Right ventricle myocardium inferior (tissue), 1 donor: Measurements from ENCODE around the gene SPTAN1. TPM values are rescaled to one million over a fixed set of nuclear protein-coding genes. Genes with fewer than 3 reads are reported as not detected.
"Not testable (repeated sequence)": the region's sequence is repeated elsewhere in the genome, so short reads cannot be mapped to it uniquely, and the experiment has no call there.

Source experiments
- ATAC-seq: fragments of 200-7000 bp; cut with Tn5 transposase; one replicate; pipeline ENCODE4 v1.9.1; 2020; ENCODE audit warnings: mild to moderate bottlenecking, moderate library complexity
- DNase-seq: peaks from one replicate; pipeline ENCODE4 v3.0.0; 2021; ENCODE audit errors: missing footprints
- intact Hi-C: fragments of 100-400 bp; cut with DNase I; formaldehyde crosslinking; loops from one replicate; pipeline ENCODE4 v1.11.0; 2022
- total RNA-seq: library from RNA; stranded (reverse); fragmentation: NEBNext Ultra II Directional; extraction: Animal tissue kit (Norgen Biotek cat#: 25700); gene quantifications from one replicate; pipeline ENCODE4 v1.2.1, GENCODE V29; 2021
- donor health status: DM: no; HTN: yes; CAD: no; lungs with severe emphysema.

The SPTAN1 gene
- total RNA-seq, 1 donor from 2014 or later = 247 TPM

DNA sequence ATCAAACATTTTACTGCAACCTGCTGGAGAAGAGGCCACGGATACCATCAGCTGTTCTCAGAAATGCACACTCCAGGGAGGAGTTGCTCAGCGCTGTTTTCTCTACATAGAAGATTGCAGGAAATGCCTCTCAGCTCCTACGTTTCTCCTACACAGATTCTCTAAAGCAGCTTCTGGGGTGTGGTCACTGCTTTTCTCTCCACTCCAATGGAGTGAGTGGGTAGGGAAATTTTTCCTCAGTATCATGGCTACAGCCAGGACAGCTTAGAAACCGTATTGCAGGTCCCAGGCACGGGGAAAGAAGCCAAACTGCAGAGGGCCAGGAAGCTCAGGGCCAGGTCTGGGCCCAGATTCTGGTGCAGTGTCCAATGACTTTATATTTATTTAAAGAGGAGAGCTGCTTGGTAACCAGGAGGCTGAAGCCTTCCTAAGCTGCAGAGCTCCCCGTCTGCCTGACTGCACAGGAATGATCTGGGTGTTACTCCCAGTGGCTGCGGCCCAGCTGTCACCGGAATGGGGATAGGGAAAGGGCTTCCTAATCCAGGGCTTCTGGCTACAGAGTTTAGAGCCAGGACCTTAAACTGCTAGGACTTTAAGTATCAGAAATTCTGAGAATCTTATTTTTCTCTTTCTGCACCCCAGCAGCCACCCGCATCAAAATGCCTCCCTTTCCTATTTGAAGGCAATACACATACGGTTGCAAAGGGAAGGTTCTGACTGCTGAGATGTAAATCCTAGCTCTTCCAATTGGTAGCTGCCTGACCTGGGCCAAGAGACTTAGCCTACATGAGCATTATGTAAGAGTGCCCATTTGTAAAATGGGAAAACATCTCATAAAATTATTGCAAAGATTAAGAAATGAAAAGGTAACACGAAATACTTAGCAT is 1.4 kb upstream of the SPTAN1 start:
- peak; percentile 25 for ATAC-seq

DNA sequence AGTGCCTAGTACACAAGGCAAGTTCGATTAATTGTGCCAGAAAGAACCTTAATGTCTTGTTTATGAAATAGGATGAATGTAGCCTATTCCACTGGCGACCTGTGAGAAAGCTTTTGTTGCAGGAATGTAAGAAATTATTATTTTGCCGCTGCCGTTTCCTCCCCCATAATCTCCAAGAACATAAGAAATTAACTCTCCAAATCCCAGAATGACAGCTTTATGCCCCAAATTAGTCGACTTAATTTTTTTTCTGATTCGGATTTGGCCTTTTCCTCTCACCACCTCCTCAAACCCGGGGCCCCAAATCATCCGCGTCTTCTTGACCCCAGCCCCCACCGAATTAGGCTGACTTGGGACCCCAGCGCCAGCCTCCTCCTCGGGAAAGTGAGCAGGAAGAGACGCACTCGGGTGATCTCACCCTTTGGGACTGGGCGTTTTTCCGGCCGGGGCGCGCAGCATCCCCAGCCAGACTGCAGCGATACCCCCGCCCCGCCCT is 682 bp upstream of the SPTAN1 start:
- intact Hi-C loops = loop anchor here (5.0 kb wide), 1 partner anchor 49 kb away; the partner anchor contains the start of gene GLE1
- no peak for ATAC-seq
- no peak for DNase-seq

More for the DNA sequence above, 1.4 kb upstream of the SPTAN1 start:
- intact Hi-C loops = loop anchor here (5.0 kb wide), 1 partner anchor 49 kb away; the partner anchor contains the start of gene GLE1
- DNase-seq = no peak

DNA sequence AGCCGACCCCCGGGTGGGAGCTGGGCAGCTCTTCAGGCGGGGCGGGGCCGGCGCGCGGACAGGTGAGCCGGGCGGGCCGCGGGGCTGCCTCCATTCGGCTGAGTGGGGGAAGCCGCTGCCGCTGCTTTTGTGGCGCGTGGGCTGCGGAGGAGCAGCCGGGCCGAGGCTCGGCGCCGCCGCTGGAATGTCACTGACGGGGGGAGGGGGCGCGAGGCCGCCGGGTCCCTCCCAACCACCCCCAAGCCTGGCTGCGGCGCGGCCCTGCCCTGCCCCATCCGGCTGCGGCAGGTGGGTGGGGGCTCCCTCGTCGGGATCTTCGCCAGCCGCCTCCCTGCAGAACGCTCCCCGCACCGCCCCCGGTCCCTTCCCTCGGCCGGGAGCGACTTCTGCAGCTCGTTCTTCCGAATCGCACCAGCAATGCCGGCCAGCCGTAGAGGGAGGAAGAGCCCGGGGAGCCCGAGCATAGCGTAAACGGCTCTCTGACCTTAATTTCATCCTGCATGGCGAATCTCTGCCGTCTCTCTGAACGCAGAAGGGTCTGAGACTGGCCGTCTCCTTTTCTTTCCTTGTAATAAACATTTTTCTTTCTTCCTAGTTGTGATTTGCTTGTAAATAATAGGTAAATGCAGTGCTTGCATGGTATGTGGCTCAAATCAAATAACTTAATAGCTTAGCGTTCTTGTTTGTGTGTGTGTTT is 505 bp downstream of the SPTAN1 start:
- DNase-seq = peak; percentile 82
- ATAC-seq = peak; percentile 16
- intact Hi-C loops = loop anchor here (5.0 kb wide), 1 partner anchor 51 kb away; the partner anchor contains the start of gene GLE1

DNA sequence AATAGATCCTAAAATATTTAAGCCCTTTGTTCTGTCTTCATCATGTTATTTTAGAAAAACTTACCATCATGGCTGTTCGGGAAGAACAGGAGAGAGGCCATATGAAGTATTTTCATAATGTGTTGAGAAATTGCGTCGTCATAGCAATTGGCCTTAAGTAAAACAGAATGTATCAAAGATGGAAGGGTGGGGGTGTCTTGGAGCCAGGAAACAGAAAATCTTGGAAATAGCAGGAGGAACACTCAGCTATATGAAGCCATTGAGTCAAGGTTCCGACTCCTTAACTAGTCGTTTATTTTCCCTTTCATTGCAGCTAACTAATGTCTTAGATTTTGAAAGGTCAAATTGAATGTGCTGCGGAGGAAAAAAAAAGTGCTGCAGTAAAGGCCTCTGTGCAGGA is 1.3 kb downstream of the SPTAN1 start:
- intact Hi-C loops = loop anchor here (5.0 kb wide), 1 partner anchor 51 kb away; the partner anchor contains the start of gene GLE1
- DNase-seq (no peak), ATAC-seq (no peak)

- peak; percentile 30 for ATAC-seq
- no peak for DNase-seq
- intact Hi-C loops = loop anchor here (5.0 kb wide), 1 partner anchor 52 kb away; the partner anchor contains the start of gene GLE1
Observed at GRCh38 chr9:128554155-128554862, 1.9 kb downstream of the SPTAN1 start.

DNA sequence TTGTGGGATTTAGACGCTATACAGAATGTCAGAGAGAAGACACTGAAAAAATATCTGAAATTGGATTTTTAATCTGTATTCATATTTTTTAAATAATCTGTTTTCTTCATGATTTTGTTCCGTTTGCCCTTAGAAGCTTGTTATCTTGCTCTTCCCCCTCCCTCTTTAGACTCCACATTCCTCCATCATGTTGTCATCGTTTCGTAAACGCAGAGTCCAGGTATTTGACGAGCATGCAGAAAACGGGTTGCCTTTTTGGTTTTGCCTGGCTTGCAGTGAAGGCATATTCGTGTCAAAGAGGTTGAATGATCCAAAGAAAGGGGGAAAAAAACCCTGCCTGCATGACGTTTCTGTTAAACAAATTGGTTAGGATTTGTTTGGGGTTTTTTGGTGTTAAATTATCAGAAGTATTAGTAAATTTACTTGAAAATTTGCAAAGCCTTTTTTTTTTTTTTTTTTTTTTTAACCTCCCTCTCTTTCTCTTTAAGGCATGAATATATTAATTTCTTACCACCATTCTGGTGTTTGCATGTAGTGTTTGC is 2.9 kb downstream of the SPTAN1 start:
- no peak for DNase-seq
- no peak for ATAC-seq
- intact Hi-C loops = no loop called here

- DNase-seq (no peak), ATAC-seq (no peak)
- intact Hi-C loops = no loop called here
Observed at GRCh38 chr9:128556276-128556675, 3.9 kb downstream of the SPTAN1 start.

DNA sequence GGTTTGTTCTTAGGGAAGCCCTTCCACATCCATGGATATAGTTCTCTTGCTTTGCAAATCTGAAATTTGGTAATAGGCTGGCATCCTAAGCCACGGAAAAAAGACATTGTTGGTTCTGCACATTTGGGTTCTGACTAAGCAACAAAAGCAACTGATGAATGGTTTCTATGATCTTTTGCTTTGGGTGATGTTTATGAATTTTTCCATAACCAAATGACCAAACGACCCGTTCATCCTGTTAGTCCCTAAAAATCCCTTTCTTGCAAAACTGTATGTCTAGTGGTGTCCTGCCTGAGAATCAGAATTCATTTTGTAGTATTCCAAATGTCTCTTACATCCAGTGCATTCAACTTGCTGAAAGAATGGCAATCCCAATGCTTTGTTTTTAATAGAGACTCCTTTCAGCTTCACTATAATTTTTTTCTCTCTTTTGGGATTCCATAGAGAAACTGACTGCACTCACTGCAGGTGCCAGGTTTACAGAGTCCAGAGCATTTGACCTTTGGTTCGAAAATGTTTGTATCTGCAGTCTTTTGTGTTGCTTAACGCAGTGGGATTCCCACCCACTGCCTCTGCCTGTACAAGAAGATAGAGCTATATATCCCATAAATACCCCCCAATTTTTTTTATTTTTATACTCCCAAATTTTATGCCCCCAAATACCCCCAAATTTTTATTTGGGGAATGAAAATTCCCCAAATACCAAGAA is 4.7 kb downstream of the SPTAN1 start:
- ATAC-seq = no peak
- no peak for DNase-seq
- intact Hi-C loops = no loop called here

GRCh38 chr9:128558431-128559310 is 6.3 kb downstream of the SPTAN1 start:
- peak; percentile 88 for DNase-seq
- intact Hi-C loops = no loop called here
- ATAC-seq = peak; percentile 80

GRCh38 chr9:128565578-128565977 is 13.2 kb downstream of the SPTAN1 start:
- DNase-seq (no peak), ATAC-seq (no peak)
- intact Hi-C loops = loop anchor here (5.0 kb wide), 1 partner anchor 47 kb away; no protein-coding TSS in a partner anchor

DNA sequence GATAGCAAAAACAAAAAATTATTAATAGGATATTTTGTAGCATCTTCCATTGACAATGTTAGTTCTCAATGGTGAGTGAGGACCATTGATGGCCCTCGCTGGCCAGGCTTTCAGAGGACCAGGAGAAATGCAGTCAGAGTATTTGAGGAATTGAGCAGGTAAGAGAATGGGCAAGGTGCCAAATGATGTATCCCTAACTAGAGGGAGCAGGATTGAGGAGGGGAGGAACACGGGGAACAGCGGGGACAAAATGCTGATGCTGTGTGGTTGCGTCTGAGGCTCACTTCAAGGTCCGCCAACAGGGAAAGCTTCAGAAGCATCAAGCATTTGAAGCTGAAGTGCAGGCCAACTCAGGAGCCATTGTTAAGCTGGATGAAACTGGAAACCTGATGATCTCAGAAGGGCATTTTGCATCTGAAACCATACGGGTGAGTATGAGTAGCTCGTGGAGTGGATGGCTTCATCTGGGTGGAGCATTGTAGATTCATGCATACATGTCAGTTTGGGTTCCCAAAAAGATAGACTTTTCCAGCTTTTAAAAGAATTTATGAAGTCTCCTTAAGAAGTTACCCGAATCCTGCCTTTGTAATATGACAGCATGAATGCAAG is 16.2 kb downstream of the SPTAN1 start:
- intact Hi-C loops = loop anchor here (5.0 kb wide), 1 partner anchor 44 kb away; no protein-coding TSS in a partner anchor
- ATAC-seq (no peak), DNase-seq (no peak)

- DNase-seq (no peak), ATAC-seq (peak; percentile 39)
- intact Hi-C loops = no loop called here
Observed at GRCh38 chr9:128575469-128575868, 23.1 kb downstream of the SPTAN1 start.

- ATAC-seq = no peak
- intact Hi-C loops = no loop called here
- no peak for DNase-seq
Observed at GRCh38 chr9:128575916-128576315, 23.5 kb downstream of the SPTAN1 start.

DNA sequence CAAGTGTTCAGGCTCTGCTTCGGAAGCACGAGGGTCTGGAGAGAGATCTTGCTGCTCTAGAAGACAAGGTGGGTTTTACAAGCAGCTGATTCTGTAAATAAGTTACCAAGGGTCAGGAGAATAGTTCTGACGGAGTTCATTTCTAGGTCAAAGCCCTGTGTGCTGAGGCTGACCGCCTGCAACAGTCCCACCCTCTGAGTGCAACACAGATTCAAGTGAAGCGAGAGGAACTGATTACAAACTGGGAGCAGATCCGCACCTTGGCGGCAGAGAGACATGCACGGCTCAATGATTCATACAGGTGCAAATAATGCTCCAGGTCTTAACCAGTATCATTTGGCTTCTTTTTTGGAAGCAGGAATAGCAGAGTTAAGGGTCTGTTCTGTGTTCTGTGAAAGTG is 24.8 kb downstream of the SPTAN1 start:
- no peak for ATAC-seq
- no peak for DNase-seq
- intact Hi-C loops = no loop called here

GRCh38 chr9:128579194-128579593 is 26.8 kb downstream of the SPTAN1 start:
- DNase-seq (no peak), ATAC-seq (no peak)
- intact Hi-C loops = no loop called here

GRCh38 chr9:128580731-128581130 is 28.3 kb downstream of the SPTAN1 start:
- intact Hi-C loops = no loop called here
- ATAC-seq (no peak), DNase-seq (no peak)

DNA sequence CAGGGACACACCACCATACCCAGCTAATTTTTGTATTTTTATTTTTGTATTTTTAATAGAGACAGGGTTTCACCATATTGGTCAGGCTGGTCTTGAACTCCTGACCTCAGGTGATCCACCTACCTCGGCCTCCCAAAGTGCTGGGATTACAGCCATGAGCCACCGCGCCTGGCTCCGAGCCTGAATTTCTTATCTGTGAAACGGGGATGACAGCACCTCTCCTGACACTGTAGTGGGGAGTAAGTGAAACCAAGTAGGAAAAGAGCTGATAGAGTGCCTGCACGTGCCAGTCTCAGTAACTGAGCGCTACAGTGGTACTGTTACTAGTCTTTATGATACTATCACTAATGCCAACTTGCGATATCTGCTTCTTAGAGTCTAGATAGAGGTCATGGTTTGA is 32.8 kb downstream of the SPTAN1 start:
- peak; percentile 82 for ATAC-seq
- DNase-seq, intact Hi-C loops: not testable (repeated sequence)
